HEK293 (cell line): ENCODE measurements around the gene AGAP4.
"Not testable (repeated sequence)": the region's sequence is repeated elsewhere in the genome, so short reads cannot be mapped to it uniquely, and the experiment has no call there.

ENCODE experiments used
- CTCF ChIA-PET: fragments of 350-600 bp; formaldehyde crosslinking; extraction: SDS; loops from one replicate; lab custom pipeline; 2021; ENCODE audit warnings: antibody characterized with exemption; lab: Yijun Ruan, JAX
- POLR2A ChIA-PET: fragments of 300-600 bp; formaldehyde crosslinking; extraction: SDS; loops from one replicate; lab custom pipeline; 2020; ENCODE audit warnings: antibody characterized with exemption, inconsistent platforms; lab: Yijun Ruan, JAX
- H3K27ac ChIP-seq: fragments of 200-500 bp; sonication (Bioruptor generic); 2 replicates; pipeline ENCODE4 v1.5.1; 2014; ENCODE audit warnings: low read depth, low read length, control low read depth, inconsistent platforms; ENCODE audit errors: extremely low read depth
- H3K36me3 ChIP-seq, 2 experiments: fragments of 200-500 bp in 1 of 2; sonication (Bioruptor generic) in 1 of 2; 1 replicate in 1 of 2; 2 replicates in 1 of 2; pipeline ENCODE4 v1.5.1; 2014 to 2017; ENCODE audit warnings: inconsistent platforms in 2 of 2, low read length in 2 of 2; ENCODE audit not compliant: control insufficient read depth in 2 of 2, insufficient read depth in 1 of 2
- H3K4me1 ChIP-seq: fragments of 200-500 bp; sonication (Bioruptor generic); 2 replicates; pipeline ENCODE4 v1.5.1; 2014; ENCODE audit warnings: mild to moderate bottlenecking, low read length, inconsistent platforms; ENCODE audit not compliant: control insufficient read depth, insufficient read depth
- H3K4me3 ChIP-seq: 2 replicates; pipeline ENCODE4 v1.5.1; 2011; ENCODE audit warnings: low read depth, mild to moderate bottlenecking, control low read depth, low read length, moderate library complexity
- H3K9me3 ChIP-seq: fragments of 200-500 bp; sonication (Bioruptor generic); 2 replicates; pipeline ENCODE4 v1.5.1; 2014; ENCODE audit warnings: low read depth, low read length, inconsistent platforms; ENCODE audit not compliant: control insufficient read depth, insufficient read depth
- SP7 ChIP-seq: fragments of 450-650 bp; formaldehyde crosslinking; IDR thresholded peaks from 2 replicates; pipeline ENCODE4 v1.5.1; 2016; ENCODE audit warnings: missing biosample characterization, missing genetic modification characterization

The AGAP4 gene

DNA sequence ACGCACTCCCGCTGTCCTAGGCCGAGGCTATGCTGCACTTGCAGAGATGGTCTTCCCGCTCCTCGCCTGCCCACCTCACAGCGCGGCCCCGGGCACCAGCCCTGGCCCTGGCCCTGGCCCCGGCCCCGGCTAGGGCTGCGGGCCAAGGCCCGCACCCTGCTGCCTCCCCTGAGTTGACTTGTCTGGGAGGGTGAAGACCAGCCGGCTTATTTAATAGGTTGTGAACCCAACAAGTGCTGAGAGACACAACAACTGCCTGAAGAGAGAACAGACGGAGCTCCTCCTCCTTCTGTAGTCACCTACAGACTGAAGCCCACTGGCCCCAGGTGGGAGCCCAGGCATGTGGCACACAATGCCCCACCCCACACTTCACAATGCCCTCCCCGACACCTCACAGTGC lies at the start of gene AGAP4:
Gene AGAP4 (minus strand): TSS at position 101 of the 400 bp plus-strand sequence. CDS start 153 bp downstream, outside the sequence.
- H3K9me3 ChIP-seq, H3K27ac ChIP-seq, POLR2A ChIA-PET, H3K4me1 ChIP-seq, CTCF ChIA-PET, H3K4me3 ChIP-seq, H3K36me3 ChIP-seq: not testable (repeated sequence)

DNA sequence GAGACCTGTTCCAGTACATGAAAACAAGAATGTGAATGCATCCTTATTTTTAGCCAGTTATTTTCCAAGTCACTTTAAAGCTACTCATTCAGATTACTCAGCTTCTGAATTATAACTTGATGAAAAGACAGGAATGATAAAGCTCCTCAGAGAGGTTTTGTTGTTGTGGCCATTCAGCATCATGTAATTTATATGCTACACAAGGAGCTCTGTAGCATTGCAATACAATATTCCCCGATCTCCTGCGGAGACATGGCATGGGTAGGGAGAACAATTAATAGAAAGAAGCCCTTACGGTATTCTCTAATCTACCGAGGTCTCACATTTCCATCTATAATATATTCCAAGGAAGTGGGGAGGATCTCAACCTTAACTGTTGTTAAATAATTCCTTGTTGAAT lies 43.4 kb upstream of the AGAP4 start:
- H3K36me3 ChIP-seq, H3K4me1 ChIP-seq, H3K27ac ChIP-seq, H3K9me3 ChIP-seq, CTCF ChIA-PET, POLR2A ChIA-PET, H3K4me3 ChIP-seq: not testable (repeated sequence)

DNA sequence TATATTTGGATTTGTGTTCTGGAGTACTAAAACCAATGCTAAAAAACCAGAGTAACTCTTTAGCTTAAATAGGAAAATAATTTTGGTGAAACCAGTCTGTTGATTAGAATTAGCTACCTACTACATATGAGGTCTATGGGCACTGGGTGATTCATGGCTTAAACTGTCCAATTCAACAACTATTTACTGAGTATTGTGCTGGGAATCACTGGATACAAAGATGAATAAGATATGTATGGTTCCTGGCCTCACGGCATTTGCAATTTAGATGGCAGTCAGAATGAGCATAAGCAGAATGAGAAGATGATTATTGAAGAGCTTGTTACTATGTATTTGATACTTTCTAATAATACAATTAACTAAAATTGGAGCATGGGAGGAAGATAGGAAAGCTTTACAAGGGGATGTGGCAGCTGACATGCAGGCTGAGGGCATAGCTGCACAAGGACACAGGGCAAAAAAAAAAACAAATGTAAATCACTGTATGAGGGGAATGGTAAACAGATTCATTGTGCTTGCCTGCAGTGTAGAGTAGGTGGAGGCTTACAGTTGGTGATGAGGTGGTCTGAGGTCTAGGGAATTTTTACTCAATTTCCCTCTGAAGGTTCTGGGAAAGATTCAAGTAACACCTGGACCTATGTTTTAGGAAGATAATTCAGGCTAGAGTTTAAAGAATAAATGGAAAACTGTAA lies 42.4 kb upstream of the AGAP4 start:
- H3K9me3 ChIP-seq, POLR2A ChIA-PET, H3K4me3 ChIP-seq, H3K36me3 ChIP-seq, H3K4me1 ChIP-seq, CTCF ChIA-PET, H3K27ac ChIP-seq: not testable (repeated sequence)

DNA sequence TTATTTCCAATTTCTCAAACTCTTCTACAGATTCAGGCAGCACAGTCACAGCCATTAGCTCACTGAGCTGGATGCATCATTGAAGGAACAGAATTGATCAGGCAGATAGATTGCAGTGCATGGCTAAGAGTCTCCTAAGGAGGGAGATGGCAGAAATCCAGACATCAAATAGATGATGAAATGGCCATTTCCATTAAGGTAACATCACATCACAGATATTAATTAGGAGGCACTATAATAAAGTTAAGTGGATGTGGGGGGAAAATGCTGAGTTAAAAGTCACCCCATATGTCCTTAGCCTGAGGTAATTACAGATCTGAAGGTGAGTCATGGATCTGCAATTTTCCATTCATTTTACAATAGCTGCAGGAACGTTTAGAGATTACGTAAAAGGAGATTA lies 35.6 kb upstream of the AGAP4 start:
- H3K9me3 ChIP-seq, H3K4me1 ChIP-seq, H3K36me3 ChIP-seq, POLR2A ChIA-PET, CTCF ChIA-PET, H3K4me3 ChIP-seq, H3K27ac ChIP-seq: not testable (repeated sequence)
- 0 out of 2 replicates have a peak, but pooled peaks have one; percentile 25 for TF ChIP-seq SP7

DNA sequence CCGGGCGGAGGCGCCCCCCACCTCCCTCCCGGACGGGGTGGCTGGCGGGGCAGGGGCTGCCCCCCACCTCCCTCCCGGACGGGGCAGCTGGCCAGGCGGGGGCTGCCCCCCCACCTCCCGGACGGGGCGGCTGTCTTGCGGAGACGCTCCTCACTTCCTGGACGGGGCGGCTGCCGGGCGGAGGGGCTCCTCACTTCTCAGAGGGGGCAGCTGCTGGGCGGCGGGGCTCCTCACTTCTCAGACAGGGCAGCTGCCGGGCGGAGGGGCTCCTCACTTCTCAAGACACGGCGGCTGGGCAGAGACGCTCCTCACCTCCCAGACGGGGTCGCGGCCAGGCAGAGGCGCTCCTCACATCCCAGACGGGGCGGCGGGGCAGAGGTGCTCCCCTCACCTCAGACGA lies 18.1 kb upstream of the AGAP4 start:
- H3K36me3 ChIP-seq, H3K27ac ChIP-seq, H3K4me3 ChIP-seq, H3K4me1 ChIP-seq, H3K9me3 ChIP-seq, POLR2A ChIA-PET, CTCF ChIA-PET: not testable (repeated sequence)

DNA sequence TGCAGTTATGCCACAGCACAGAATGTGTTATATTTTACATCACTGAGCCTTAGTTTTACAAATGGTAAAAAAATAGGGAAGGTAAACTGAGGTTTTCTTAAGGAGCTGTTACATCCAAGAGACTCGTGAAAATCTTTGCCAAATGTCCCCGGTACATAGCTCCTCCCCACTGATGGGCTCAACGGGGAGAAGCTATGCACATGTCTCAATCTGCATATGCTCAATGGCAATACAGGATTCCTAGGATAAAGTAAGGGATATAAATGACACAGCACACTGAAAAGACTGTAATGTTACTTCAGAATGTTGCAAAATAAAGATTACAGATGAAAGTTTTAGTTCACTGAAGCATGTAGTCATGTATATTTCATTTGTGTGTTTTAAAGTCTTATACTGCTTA lies 17.0 kb upstream of the AGAP4 start:
- H3K4me3 ChIP-seq, H3K27ac ChIP-seq, POLR2A ChIA-PET, CTCF ChIA-PET, H3K9me3 ChIP-seq, H3K4me1 ChIP-seq, H3K36me3 ChIP-seq: not testable (repeated sequence)

DNA sequence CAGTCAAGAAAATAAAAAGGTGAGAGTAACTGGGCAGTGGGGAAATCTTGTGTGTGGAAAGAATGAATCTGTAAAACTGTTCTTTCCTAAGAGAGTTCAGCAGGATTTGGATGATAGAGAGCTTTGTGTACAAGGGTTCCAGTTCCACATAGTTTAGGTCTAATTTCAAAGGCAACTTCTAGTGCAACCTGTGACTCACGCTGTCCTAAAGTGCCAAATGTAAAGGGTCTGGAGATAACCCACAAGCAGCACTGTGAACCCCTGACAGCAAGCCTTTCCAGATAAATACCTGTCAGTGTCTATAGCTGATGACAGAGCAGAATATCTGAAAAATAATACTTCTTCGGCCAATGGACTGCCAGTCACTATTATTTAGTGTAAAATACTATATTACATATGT lies 16.3 kb upstream of the AGAP4 start:
- CTCF ChIA-PET, result not testable (repeated sequence)

DNA sequence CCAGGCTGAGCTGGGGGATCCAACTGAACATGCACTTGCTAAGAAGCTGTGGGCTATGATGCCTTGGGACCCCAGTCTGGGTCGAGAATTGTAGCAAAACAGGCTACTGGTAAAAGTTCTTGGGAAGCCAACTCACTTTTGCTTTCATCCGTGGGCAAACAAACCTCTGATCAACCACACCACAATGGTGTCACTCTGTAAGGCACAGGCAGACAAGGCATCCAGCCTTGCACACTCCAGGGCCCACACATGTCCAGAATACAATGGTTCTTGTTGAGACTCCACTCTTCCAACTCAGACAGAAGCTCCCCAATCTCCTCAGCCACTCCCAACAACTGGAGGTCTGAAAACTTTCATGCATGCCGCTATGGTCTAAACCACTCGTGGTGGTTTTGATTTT lies 10.6 kb upstream of the AGAP4 start:
- H3K9me3 ChIP-seq, H3K36me3 ChIP-seq, H3K4me1 ChIP-seq, H3K4me3 ChIP-seq, POLR2A ChIA-PET, H3K27ac ChIP-seq, CTCF ChIA-PET: not testable (repeated sequence)

More for the DNA sequence above, 16.3 kb upstream of the AGAP4 start:
- H3K27ac ChIP-seq, H3K36me3 ChIP-seq, H3K9me3 ChIP-seq, POLR2A ChIA-PET, H3K4me3 ChIP-seq, H3K4me1 ChIP-seq: not testable (repeated sequence)

DNA sequence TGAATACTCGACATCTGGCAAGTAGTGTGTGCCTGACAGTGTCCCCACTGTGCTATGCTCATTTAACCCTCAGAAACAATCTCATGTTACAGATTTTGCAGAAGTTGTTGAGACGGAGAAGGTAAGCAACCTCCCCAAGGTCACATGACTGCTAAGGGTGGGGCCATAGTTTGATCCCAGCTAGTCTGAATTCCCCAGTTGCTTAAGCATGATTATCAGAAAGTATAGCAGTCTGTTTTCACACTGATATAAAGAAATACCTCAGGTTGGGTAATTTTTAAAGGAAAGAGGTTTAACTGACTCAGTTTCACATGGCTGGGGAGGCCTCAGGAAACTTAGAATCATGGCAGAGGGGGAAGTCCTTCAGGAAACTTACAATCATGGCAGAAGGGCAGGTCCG lies 1.2 kb upstream of the AGAP4 start:
- POLR2A ChIA-PET, H3K4me3 ChIP-seq, H3K27ac ChIP-seq, H3K4me1 ChIP-seq, H3K36me3 ChIP-seq, H3K9me3 ChIP-seq, CTCF ChIA-PET: not testable (repeated sequence)

DNA sequence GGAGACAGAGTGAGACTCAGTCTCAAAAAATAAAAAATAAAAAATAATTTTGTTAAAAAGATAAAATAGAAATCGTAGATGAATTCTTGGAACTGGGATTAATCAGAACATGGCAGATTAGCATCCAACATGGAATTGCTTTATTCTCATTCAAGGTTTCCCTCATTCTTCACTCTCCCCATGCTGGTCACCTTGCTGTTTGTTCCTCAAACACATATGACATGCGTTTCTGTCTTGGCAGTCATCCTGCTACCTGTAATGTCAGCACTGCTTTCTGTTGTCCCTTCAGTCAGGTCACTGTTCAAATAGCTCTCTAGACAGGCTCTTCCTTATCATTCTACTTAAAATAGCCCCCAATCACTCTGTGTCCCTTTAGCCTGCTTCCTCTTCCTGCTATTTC lies 24.4 kb downstream of the AGAP4 start:
- H3K4me1 ChIP-seq, H3K4me3 ChIP-seq, CTCF ChIA-PET, H3K36me3 ChIP-seq, H3K9me3 ChIP-seq, POLR2A ChIA-PET, H3K27ac ChIP-seq: not testable (repeated sequence)
